GM12865 (cell line): ENCODE results near the gene PARM1.

ENCODE experiments used
- DNase-seq: peaks from one replicate; pipeline ENCODE4 v3.0.0; 2010; ENCODE audit warnings: low read depth
- H3K4me3 ChIP-seq: 2 replicates; pipeline ENCODE4 v1.5.1; 2011; ENCODE audit warnings: mild to moderate bottlenecking, low read depth, low read length, control low read depth
- TF ChIP-seq, protein P1 (sequence below): IDR thresholded peaks from 2 replicates; pipeline ENCODE4 v1.5.1; 2011; ENCODE audit warnings: low read length, control low read depth, low read depth, inconsistent platforms; ENCODE audit not compliant: insufficient read depth; ENCODE audit errors: missing control alignments

Gene PARM1

GRCh38 chr4:75025431-75025830, 92.5 kb downstream of the PARM1 start:
- DNase-seq: no peak
- TF ChIP-seq, protein P1, sequence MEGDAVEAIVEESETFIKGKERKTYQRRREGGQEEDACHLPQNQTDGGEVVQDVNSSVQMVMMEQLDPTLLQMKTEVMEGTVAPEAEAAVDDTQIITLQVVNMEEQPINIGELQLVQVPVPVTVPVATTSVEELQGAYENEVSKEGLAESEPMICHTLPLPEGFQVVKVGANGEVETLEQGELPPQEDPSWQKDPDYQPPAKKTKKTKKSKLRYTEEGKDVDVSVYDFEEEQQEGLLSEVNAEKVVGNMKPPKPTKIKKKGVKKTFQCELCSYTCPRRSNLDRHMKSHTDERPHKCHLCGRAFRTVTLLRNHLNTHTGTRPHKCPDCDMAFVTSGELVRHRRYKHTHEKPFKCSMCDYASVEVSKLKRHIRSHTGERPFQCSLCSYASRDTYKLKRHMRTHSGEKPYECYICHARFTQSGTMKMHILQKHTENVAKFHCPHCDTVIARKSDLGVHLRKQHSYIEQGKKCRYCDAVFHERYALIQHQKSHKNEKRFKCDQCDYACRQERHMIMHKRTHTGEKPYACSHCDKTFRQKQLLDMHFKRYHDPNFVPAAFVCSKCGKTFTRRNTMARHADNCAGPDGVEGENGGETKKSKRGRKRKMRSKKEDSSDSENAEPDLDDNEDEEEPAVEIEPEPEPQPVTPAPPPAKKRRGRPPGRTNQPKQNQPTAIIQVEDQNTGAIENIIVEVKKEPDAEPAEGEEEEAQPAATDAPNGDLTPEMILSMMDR: no peak
- no peak overlapping the region for H3K4me3 ChIP-seq

- TF ChIP-seq, protein P1: no peak
- H3K4me3 ChIP-seq: no peak overlapping the region
- DNase-seq: no peak
Observed at GRCh38 chr4:75028196-75028854, 95.4 kb downstream of the PARM1 start.

- no peak overlapping the region for H3K4me3 ChIP-seq
- TF ChIP-seq, protein P1: no peak
- DNase-seq: no peak
Observed at GRCh38 chr4:75030028-75030427, 97.1 kb downstream of the PARM1 start.

- DNase-seq: peak; percentile 27
- no peak overlapping the region for H3K4me3 ChIP-seq
- TF ChIP-seq, protein P1: no peak
Observed at GRCh38 chr4:75030649-75031235, 97.8 kb downstream of the PARM1 start.

- H3K4me3 ChIP-seq: no peak overlapping the region
- TF ChIP-seq, protein P1: no peak
- no peak for DNase-seq
Observed at GRCh38 chr4:75031775-75032174, 98.9 kb downstream of the PARM1 start.

- no peak for DNase-seq
Observed at GRCh38 chr4:75034523-75034922, 101.6 kb downstream of the PARM1 start.

More at GRCh38 chr4:75034523-75034922, 101.6 kb downstream of the PARM1 start:
- H3K4me3 ChIP-seq: no peak overlapping the region
- TF ChIP-seq, protein P1: no peak
